Measurements from ENCODE around the gene KRTAP5-2.

GRCh38 chr11:1598816-1599215 is 722 bp upstream of the KRTAP5-2 start:
- TF ChIP-seq CTCF (IDR thresholded peaks at IDR 0.05; ENCODE audit: insufficient read depth, low read depth, low read length): no peak
- no peak for TF ChIP-seq EZH2 (IDR thresholded peaks at IDR 0.05; ENCODE audit: insufficient read depth, low read length)

Measured in astrocyte (in vitro differentiated cells and primary cell).